Chondrocyte (in vitro differentiated cells): Measurements from ENCODE around the gene SFMBT2. TPM values are rescaled to one million over a fixed set of nuclear protein-coding genes. Genes with fewer than 3 reads are reported as not detected.
"Not testable (repeated sequence)": the region's sequence is repeated elsewhere in the genome, so short reads cannot be mapped to it uniquely, and the experiment has no call there.

Source experiments
- DNase-seq: peaks from one replicate; pipeline ENCODE4 v3.0.0; 2021; ENCODE audit warnings: mixed read lengths, low spot score
- H3K27ac Mint-ChIP-seq: one replicate; pipeline ENCODE4 v1.8.0; 2021; ENCODE audit warnings: mild to moderate bottlenecking, moderate library complexity, mixed read lengths; ENCODE audit not compliant: unreplicated experiment
- H3K27me3 Mint-ChIP-seq: 2 replicates; pipeline ENCODE4 v1.8.0; 2021; ENCODE audit warnings: low read depth, mixed read lengths
- H3K36me3 Mint-ChIP-seq: 2 replicates; pipeline ENCODE4 v1.8.0; 2021; ENCODE audit warnings: low read depth, mixed read lengths
- H3K4me1 Mint-ChIP-seq: 2 replicates; pipeline ENCODE4 v1.8.0; 2021; ENCODE audit warnings: low read depth, mild to moderate bottlenecking, mixed read lengths
- H3K4me3 Mint-ChIP-seq: one replicate; pipeline ENCODE4 v1.8.0; 2021; ENCODE audit warnings: mild to moderate bottlenecking, moderate library complexity, mixed read lengths; ENCODE audit not compliant: unreplicated experiment
- H3K9me3 Mint-ChIP-seq: 2 replicates; pipeline ENCODE4 v1.8.0; 2021; ENCODE audit warnings: low read depth, mixed read lengths
- CTCF ChIP-seq: fragments of 200-600 bp; sonication (generic); IDR thresholded peaks from 2 replicates; pipeline ENCODE4 v1.5.0; 2021; ENCODE audit warnings: antibody characterized with exemption, mild to moderate bottlenecking, moderate library complexity
- total RNA-seq: library from RNA; stranded (reverse); gene quantifications from 3 replicates; pipeline ENCODE4 v1.2.1, GENCODE V29; 2021

Gene SFMBT2
- total RNA-seq, 1 donor from 2014 or later, result 1.9 TPM

GRCh38 chr10:7186387-7187018 lies 224.3 kb downstream of the SFMBT2 start:
- no peak overlapping the region for H3K27ac Mint-ChIP-seq
- H3K4me3 Mint-ChIP-seq, result no peak overlapping the region
- TF ChIP-seq CTCF, result no peak
- peaks cover 2% of the 10 kb centered on the region for H3K36me3 Mint-ChIP-seq
- no peaks in the 10 kb centered on the region for H3K27me3 Mint-ChIP-seq
- no peaks in the 10 kb centered on the region for H3K9me3 Mint-ChIP-seq
- DNase-seq, result no peak
- no peaks in the 10 kb centered on the region for H3K4me1 Mint-ChIP-seq

DNA sequence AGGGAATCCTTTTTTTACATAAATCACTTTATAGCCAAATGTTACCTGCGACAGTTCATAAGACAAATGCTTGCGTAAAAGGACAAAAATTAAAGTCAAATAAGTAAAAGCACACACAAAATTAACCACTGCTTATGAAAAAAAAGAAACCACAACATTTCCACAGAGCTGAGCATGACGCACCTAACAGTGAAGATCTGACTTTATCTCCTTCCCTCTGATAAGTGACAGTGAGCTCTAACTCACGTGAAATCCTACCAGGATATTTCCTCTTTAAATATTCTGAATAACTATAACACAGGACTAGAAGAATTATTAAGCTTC lies 225.5 kb downstream of the SFMBT2 start:
- no peak for DNase-seq
- Mint-ChIP-seq H3K27me3 (no peaks in the 10 kb centered on the region), H3K4me1 (no peaks in the 10 kb centered on the region), H3K36me3 (peaks cover 2% of the 10 kb centered on the region), H3K27ac (no peak overlapping the region), H3K9me3 (no peaks in the 10 kb centered on the region), H3K4me3 (no peak overlapping the region)
- TF ChIP-seq CTCF, result no peak

DNA sequence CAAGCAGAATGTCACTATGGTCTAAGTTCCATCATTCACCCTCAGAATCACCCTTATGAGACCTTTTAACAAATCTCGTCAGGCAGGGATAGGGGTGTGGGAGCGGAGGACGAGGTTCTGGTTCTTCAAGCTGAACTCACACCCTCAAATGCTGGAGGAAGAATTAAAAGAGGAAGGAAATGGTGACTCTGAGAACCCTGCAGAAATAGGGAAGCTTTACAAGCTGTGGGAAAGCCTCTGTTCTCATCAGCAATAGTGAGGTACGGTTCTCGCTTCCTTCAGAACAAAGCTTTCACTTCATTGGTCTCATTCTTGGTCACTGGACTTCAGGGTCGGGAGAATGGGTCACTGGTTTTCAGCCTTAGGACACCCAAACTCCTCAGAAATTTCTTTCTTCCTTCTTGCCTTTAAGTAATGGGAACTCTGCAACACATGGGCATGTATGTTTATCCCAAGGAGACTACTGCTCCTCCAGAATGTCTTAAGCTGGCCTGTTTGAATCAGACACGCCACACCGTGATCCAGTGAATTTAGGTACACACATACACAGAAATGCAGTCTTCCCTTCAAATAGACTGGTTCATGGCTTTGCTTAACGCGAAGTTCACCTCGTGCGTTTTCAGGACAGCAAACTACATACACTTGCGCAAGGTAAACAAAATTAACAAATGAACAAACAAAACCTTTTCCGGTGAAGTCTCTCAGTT lies 226.0 kb downstream of the SFMBT2 start:
- no peaks in the 10 kb centered on the region for H3K4me1 Mint-ChIP-seq
- no peaks in the 10 kb centered on the region for H3K9me3 Mint-ChIP-seq
- no peak overlapping the region for H3K27ac Mint-ChIP-seq
- H3K4me3 Mint-ChIP-seq, result no peak overlapping the region
- TF ChIP-seq CTCF, result no peak
- peaks cover 2% of the 10 kb centered on the region for H3K36me3 Mint-ChIP-seq
- H3K27me3 Mint-ChIP-seq, result no peaks in the 10 kb centered on the region
- DNase-seq, result no peak

DNA sequence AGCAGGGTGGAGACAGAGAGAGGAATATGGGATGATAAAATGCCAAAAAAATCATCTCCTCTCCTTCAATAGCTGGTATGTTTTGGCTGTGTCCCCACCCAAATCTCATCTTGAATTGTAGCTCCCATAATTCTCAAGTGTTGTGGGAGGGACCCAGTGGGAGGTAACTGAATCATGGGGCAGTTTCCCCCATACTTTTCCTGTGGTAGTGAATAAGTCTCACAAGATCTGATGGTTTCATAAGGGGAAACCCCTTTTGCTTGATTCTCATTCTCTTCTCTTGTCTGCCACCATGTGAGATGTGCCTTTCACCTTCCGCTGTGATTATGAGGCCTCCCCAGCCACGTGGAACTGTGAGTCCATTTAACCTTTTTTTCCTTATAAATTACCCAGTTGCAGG lies 226.7 kb downstream of the SFMBT2 start:
- H3K4me3 Mint-ChIP-seq, DNase-seq, H3K9me3 Mint-ChIP-seq, H3K36me3 Mint-ChIP-seq, H3K27me3 Mint-ChIP-seq, H3K27ac Mint-ChIP-seq, H3K4me1 Mint-ChIP-seq: not testable (repeated sequence)

DNA sequence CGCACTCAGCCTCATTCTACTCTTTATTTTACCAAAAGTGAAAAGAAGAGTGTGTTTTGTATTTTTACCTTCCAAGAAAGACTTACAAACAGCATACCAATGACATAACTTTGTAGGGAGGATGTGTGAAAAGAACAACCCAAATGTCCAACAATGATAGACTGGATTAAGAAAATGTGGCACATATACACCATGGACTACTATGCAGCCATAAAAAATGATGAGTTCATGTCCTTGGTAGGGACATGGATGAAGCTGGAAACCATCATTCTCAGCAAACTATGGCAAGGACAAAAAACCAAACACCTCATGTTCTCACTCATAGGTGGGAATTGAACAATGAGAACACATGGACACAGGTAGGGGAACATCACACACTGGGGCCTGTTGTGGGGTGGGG lies 228.5 kb downstream of the SFMBT2 start:
- H3K27ac Mint-ChIP-seq, H3K36me3 Mint-ChIP-seq, DNase-seq, H3K9me3 Mint-ChIP-seq, H3K27me3 Mint-ChIP-seq, H3K4me1 Mint-ChIP-seq, H3K4me3 Mint-ChIP-seq: not testable (repeated sequence)

- Mint-ChIP-seq H3K9me3 (no peaks in the 10 kb centered on the region), H3K4me1 (no peaks in the 10 kb centered on the region), H3K4me3 (no peak overlapping the region), H3K27ac (no peak overlapping the region), H3K27me3 (no peaks in the 10 kb centered on the region), H3K36me3 (no peaks in the 10 kb centered on the region)
- TF ChIP-seq CTCF, result no peak
- no peak for DNase-seq
These were observed 229.4 kb downstream of the SFMBT2 start for GRCh38 chr10:7181420-7181819.
